Lung (tissue), 12 donors: ENCODE measurements around the gene ING5. TPM values are rescaled to one million over a fixed set of nuclear protein-coding genes. Genes with fewer than 3 reads are reported as not detected.

Source experiments
- ATAC-seq: fragments of 200-7000 bp; cut with Tn5 transposase; one replicate; pipeline ENCODE4 v1.9.1; 2020; ENCODE audit warnings: moderate number of reproducible peaks; ENCODE audit not compliant: insufficient read depth, low FRiP score
- DNase-seq, 3 donors: peaks; one replicate each; pipeline ENCODE4 v3.0.0-alpha.2; 2013 to 2017
- H3K27ac ChIP-seq, 2 donors: one replicate each; pipeline ENCODE4 v1.5.1; 2013; ENCODE audit warnings: mild to moderate bottlenecking in 2 of 2, moderate library complexity in 2 of 2, control low read depth in 1 of 2, inconsistent platforms in 1 of 2, low read depth in 1 of 2, low read length in 1 of 2
- H3K27me3 ChIP-seq, 3 donors: one replicate each; pipeline ENCODE4 v1.5.1; 2013; ENCODE audit warnings: low read length in 2 of 3; ENCODE audit not compliant: control insufficient read depth in 3 of 3, insufficient read depth in 3 of 3
- H3K36me3 ChIP-seq, 4 donors: one replicate each; pipeline ENCODE4 v1.5.1; 2013; ENCODE audit warnings: low read length in 4 of 4, mild to moderate bottlenecking in 1 of 4, moderate library complexity in 1 of 4; ENCODE audit not compliant: control insufficient read depth in 4 of 4, insufficient read depth in 4 of 4
- H3K4me1 ChIP-seq, 5 donors: one replicate each; pipeline ENCODE4 v1.5.1; 2013; ENCODE audit warnings: low read length in 5 of 5, mild to moderate bottlenecking in 2 of 5, moderate library complexity in 1 of 5; ENCODE audit not compliant: control insufficient read depth in 5 of 5, insufficient read depth in 5 of 5
- H3K4me3 ChIP-seq: one replicate; pipeline ENCODE4 v1.5.1; 2013; ENCODE audit warnings: mild to moderate bottlenecking, control low read depth, moderate library complexity
- H3K9ac ChIP-seq, 2 donors: one replicate each; pipeline ENCODE4 v1.5.1; 2013; ENCODE audit warnings: low read length in 2 of 2, control low read depth in 1 of 2; ENCODE audit not compliant: insufficient read depth in 1 of 2
- H3K9me3 ChIP-seq, 4 donors: one replicate each; pipeline ENCODE4 v1.5.1; 2013; ENCODE audit warnings: low read length in 3 of 4, mild to moderate bottlenecking in 1 of 4, moderate library complexity in 1 of 4; ENCODE audit not compliant: control insufficient read depth in 4 of 4, insufficient read depth in 3 of 4
- CTCF ChIP-seq: IDR thresholded peaks from 2 replicates; pipeline ENCODE4 v1.5.1; 2012; ENCODE audit warnings: mild to moderate bottlenecking; ENCODE audit errors: control extremely low read depth, extremely low read depth
- WGBS, 2 donors: extraction: QIAGEN DNeasy Blood & Tissue Kit; methylation state at CpG; one replicate each; pipeline ENCODE4 v1.1.7; 2013; 5-methylcytosine and 5-hydroxymethylcytosine counted together
- polyA plus RNA-seq, 2 donors: library from polyadenylated mRNA; stranded (reverse); fragments of 200-250 nt; gene quantifications; one replicate each; pipeline ENCODE4 v1.2.1, GENCODE V29; 2013
- total RNA-seq, 2 donors: library from RNA; depleted of rRNA in 1 of 2; stranded (reverse); fragments of >200 nt in 1 of 2; gene quantifications; one replicate each; pipeline ENCODE4 v1.2.1, GENCODE V29; 2014 to 2021
- donor health status: control.
- donor health status: control.
- donor health status: Bipolar disorder and iron deficiency.
- donor health status: healthy.
- donor health status: DM: yes; HTN: yes; CAD: no.

The ING5 gene
- total and polyA plus RNA-seq, 4 donors, result 19.2 to 46.8 (median 31.1) TPM

GRCh38 chr2:241690202-241690717 is 11.6 kb upstream of the ING5 start:
- Histone ChIP-seq H3K36me3 (peaks cover 0 to 26% (median 19%) of the 10 kb centered on the region in 4 donors), H3K27ac (no peak overlapping the region), H3K4me1 (peaks cover 8 to 19% (median 11%) of the 10 kb centered on the region in 5 donors), H3K9me3 (no peaks in the 10 kb centered on the region), H3K9ac (no peak overlapping the region), H3K4me3 (no peak overlapping the region), H3K27me3 (no peaks in the 10 kb centered on the region)
- 82 to 86% methylated on average over 6 of the region's 6 CpGs for WGBS, 2 donors
- no peak for TF ChIP-seq CTCF
- no peak for DNase-seq
- no peak for ATAC-seq

DNA sequence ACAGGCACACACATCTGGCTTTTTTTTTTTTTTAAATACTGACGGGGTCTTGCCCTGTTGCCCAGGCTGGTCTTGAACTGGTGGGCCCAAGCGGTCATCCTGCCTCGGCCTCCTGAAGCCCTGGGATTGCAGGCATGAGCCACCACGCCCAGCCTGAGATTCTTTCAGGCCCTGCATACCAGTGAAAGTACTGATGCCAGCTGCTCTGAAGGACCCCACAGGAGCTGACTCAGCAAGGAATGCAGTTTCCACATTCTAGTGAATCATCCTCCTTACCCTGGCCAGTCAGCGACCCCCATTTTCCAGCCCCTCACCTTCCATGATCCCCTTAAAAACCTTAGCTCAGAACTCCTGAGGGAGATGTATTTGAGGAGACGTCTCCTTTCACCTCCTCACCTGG is 9.4 kb upstream of the ING5 start:
- DNase-seq (no peak), ATAC-seq (no peak)
- WGBS, 2 donors, result 93% methylated on average over 6 of the region's 6 CpGs
- Histone ChIP-seq H3K9ac (no peak overlapping the region), H3K27ac (no peak overlapping the region), H3K36me3 (peaks cover 0 to 26% (median 19%) of the 10 kb centered on the region in 4 donors), H3K9me3 (no peaks in the 10 kb centered on the region), H3K27me3 (no peaks in the 10 kb centered on the region), H3K4me1 (peaks cover 4 to 9% (median 9%) of the 10 kb centered on the region in 5 donors), H3K4me3 (no peak overlapping the region)
- TF ChIP-seq CTCF, result no peak

GRCh38 chr2:241695651-241696050 is 6.2 kb upstream of the ING5 start:
- Histone ChIP-seq H3K9ac (no peak overlapping the region), H3K9me3 (no peaks in the 10 kb centered on the region), H3K27ac (no peak overlapping the region), H3K27me3 (no peaks in the 10 kb centered on the region), H3K36me3 (peaks cover 0 to 19% (median 10%) of the 10 kb centered on the region in 4 donors), H3K4me3 (no peak overlapping the region), H3K4me1 (peaks cover 0 to 1% (median 0%) of the 10 kb centered on the region in 5 donors)
- ATAC-seq (no peak), DNase-seq (no peak)
- 96 to 99% methylated on average over 4 of the region's 4 CpGs for WGBS, 2 donors
- no peak for TF ChIP-seq CTCF

- no peaks in the 10 kb centered on the region for H3K27me3 ChIP-seq
- ATAC-seq, result no peak
- peaks cover 0 to 3% (median 0%) of the 10 kb centered on the region in 4 donors for H3K9me3 ChIP-seq
- peak; percentile 36 for TF ChIP-seq CTCF
- H3K4me1 ChIP-seq, result peaks cover 0 to 10% (median 0%) of the 10 kb centered on the region in 5 donors
- peak overlapping the region; percentile 95 to 98 for H3K27ac ChIP-seq
- WGBS, 2 donors, result 1% methylated on average over 17 of the region's 17 CpGs
- no peak overlapping the region for H3K9ac ChIP-seq
- no peak for DNase-seq
- H3K36me3 ChIP-seq, result peaks cover 0 to 9% (median 7%) of the 10 kb centered on the region in 4 donors
- H3K4me3 ChIP-seq, result peak overlapping the region; percentile 66
Measured at GRCh38 chr2:241701149-241701398, 765 bp upstream of the ING5 start.
